H1 (cell line): ENCODE results near the gene CCNT1. TPM values are rescaled to one million over a fixed set of nuclear protein-coding genes. Genes with fewer than 3 reads are reported as not detected.
A peak's percentile ranks its signal among the peaks of the same experiment; 100 is the strongest.

Source experiments
- BCL11A ChIP-seq, 2 experiments: IDR thresholded peaks; one replicate each; pipeline ENCODE4 v1.6.1; 2011; ENCODE audit warnings: low read depth in 2 of 2, low read length in 2 of 2, mild to moderate bottlenecking in 2 of 2
- CREB1 ChIP-seq: IDR thresholded peaks from 2 replicates; pipeline ENCODE4 v1.6.1; 2012; ENCODE audit warnings: inconsistent platforms
- HDAC2 ChIP-seq, 2 experiments: fragments of 300-600 bp in 1 of 2; sonication (generic) in 1 of 2; IDR thresholded peaks; 2 replicates each; pipeline ENCODE4 v1.6.1; 2011 to 2012; ENCODE audit warnings: low read depth in 2 of 2, low read length in 2 of 2, mild to moderate bottlenecking in 2 of 2, moderate library complexity in 2 of 2, borderline replicate concordance in 1 of 2, inconsistent platforms in 1 of 2
- JUN ChIP-seq: IDR thresholded peaks from 2 replicates; pipeline ENCODE4 v1.6.1; 2011; ENCODE audit warnings: low read depth, mild to moderate bottlenecking, improper control_type of control experiment, low read length
- POLR2A ChIP-seq, 2 experiments: IDR thresholded peaks; 1 replicate in 1 of 2; 2 replicates in 1 of 2; pipeline ENCODE4 v1.6.1; 2011; ENCODE audit warnings: low read depth in 2 of 2, low read length in 2 of 2, mild to moderate bottlenecking in 2 of 2; ENCODE audit errors: control extremely low read depth in 1 of 2
- POU5F1 ChIP-seq: IDR thresholded peaks from 2 replicates; pipeline ENCODE4 v1.6.1; 2011; ENCODE audit warnings: low read depth, mild to moderate bottlenecking, low read length, moderate library complexity
- RAD21 ChIP-seq, 2 experiments: IDR thresholded peaks in 1 of 2; conservative IDR thresholded peaks in 1 of 2; 2 replicates each; pipeline ENCODE4 v1.6.1; 2011; ENCODE audit warnings: low read depth in 2 of 2, low read length in 2 of 2, improper control_type of control experiment in 1 of 2, inconsistent platforms in 1 of 2, mild to moderate bottlenecking in 1 of 2, moderate library complexity in 1 of 2
- RNF2 ChIP-seq: fragments of 200-900, 300-1000 bp; sonication (generic); IDR thresholded peaks from 2 replicates; pipeline ENCODE4 v1.7.1; 2016; ENCODE audit warnings: borderline replicate concordance, low read depth, mild to moderate bottlenecking, antibody characterized with exemption, low read length; ENCODE audit not compliant: poor library complexity, severe bottlenecking; ENCODE audit errors: missing control alignments
- SAP30 ChIP-seq: fragments of 300-600 bp; sonication (generic); IDR thresholded peaks from 2 replicates; pipeline ENCODE4 v1.7.1; 2012; ENCODE audit warnings: low read length, moderate library complexity, mild to moderate bottlenecking, inconsistent platforms; ENCODE audit not compliant: insufficient read depth, insufficient replicate concordance
- SIN3A ChIP-seq, 2 experiments: IDR thresholded peaks in 1 of 2; conservative IDR thresholded peaks in 1 of 2; 2 replicates each; pipeline ENCODE4 v1.6.1; 2011 to 2012; ENCODE audit warnings: low read length in 2 of 2, improper control_type of control experiment in 1 of 2, low read depth in 1 of 2, mild to moderate bottlenecking in 1 of 2
- SP1 ChIP-seq: IDR thresholded peaks from 2 replicates; pipeline ENCODE4 v1.6.1; 2011; ENCODE audit warnings: low read depth, low read length
- SUZ12 ChIP-seq: fragments of 200-600 bp; sonication (generic); IDR thresholded peaks from 2 replicates; pipeline ENCODE4 v1.6.1; 2012; ENCODE audit warnings: mild to moderate bottlenecking, inconsistent platforms, low read length, moderate library complexity, mixed read lengths
- TAF1 ChIP-seq: IDR thresholded peaks from 2 replicates; pipeline ENCODE4 v1.6.1; 2011; ENCODE audit warnings: mild to moderate bottlenecking, low read depth, low read length
- TAF7 ChIP-seq: optimal IDR thresholded peaks from 2 replicates; pipeline ENCODE3; 2011; ENCODE audit warnings: low read depth, mild to moderate bottlenecking, inconsistent platforms, low read length, moderate library complexity, borderline replicate concordance
- TBP ChIP-seq: IDR thresholded peaks from 2 replicates; pipeline ENCODE4 v1.6.1; 2011; ENCODE audit warnings: low read depth, low read length, improper control_type of control experiment
- polyA plus RNA-seq, 7 experiments: library from polyadenylated mRNA; depleted of rRNA in 3 of 7; stranded (reverse) in 5 of 7; unstranded in 2 of 7; fragments of >200 nt in 5 of 7; fragments of 200-250 nt in 2 of 7; gene quantifications; 1 replicate in 5 of 7; 2 replicates in 1 of 7; 4 replicates in 1 of 7; pipeline versions ENCODE4 v1.2.1 to v1.2.3, GENCODE V29; 2011 to 2013; ENCODE audit warnings: missing spikeins in 2 of 7, mixed read lengths in 2 of 7
- total RNA-seq: library from RNA; stranded (reverse); fragmentation: NEBNext Ultra II Directional; extraction: Animal tissue kit (Norgen Biotek cat#: 25700); gene quantifications from 2 replicates; pipeline ENCODE4 v1.2.1, GENCODE V29; 2021
- TF ChIP-seq, protein P1 (sequence below), 3 experiments: IDR thresholded peaks; 1 replicate in 2 of 3; 2 replicates in 1 of 3; pipeline versions ENCODE4 v1.5.1 to v1.6.1; 2011; ENCODE audit warnings: low read length in 3 of 3, mild to moderate bottlenecking in 3 of 3, inconsistent platforms in 2 of 3, low read depth in 1 of 3, moderate library complexity in 1 of 3; ENCODE audit not compliant: insufficient read depth in 1 of 3; ENCODE audit errors: control extremely low read depth in 1 of 3
- TF ChIP-seq, protein P2 (sequence below): IDR thresholded peaks from 2 replicates; pipeline ENCODE4 v1.6.1; 2012; ENCODE audit warnings: low read length, inconsistent platforms
- TF ChIP-seq, protein P3 (sequence below): IDR thresholded peaks from 2 replicates; pipeline ENCODE4 v1.6.1; 2012; ENCODE audit warnings: inconsistent platforms

CCNT1 gene
- total and polyA plus RNA-seq, 2 of the 8 experiments (the other 6 are each of a cell fraction or from before 2014, with no cell fraction given): 13.2 to 45.9 TPM

DNA sequence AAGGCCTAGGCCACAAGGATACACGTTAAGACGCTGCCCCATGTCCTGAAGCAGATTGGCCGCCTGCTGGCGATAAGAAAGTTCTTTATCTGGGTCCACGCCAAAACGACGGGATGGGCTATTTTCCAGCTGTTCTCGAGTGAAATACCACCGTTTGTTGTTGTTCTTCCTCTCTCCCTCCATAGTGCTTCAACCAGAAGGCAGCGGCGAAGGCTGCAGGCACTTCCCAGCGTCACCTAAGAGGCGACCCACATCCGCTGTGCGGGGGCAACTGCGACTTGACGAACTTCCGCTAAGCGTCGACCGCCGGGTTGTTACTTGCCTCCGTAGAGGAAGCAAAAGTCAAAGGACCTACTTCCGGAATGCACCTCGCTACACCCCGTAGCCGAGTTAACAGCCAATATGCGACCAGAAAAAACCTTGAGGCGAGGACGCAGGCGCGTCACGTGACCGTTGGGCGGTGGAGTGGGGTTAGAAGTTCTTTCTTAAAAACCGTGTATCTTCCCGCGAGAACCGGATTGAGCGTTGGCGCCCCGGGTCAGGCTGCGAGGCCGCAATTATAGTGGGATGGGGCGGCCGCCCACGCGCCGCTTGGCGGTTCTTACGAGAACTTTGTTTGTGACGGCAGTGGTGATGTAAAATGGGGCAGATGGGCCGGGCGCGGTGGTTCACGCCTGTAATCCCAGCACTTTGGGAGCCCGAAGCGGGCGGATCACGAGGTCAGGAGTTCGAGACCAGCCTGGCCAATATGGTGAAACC is at the start of gene CCNT1 (continued):
- TF ChIP-seq JUN (no peak), TBP (peak; percentile 75), SAP30 (no peak), BCL11A (IDR thresholded peaks at IDR 0.05; ENCODE audit: low read depth in 2 of 2, low read length in 2 of 2) (no peak), CREB1 (peak; percentile 98), RNF2 (no peak), POLR2A (IDR thresholded peaks at IDR 0.05; ENCODE audit: control extremely low read depth in 1 of 2, low read depth in 2 of 2, low read length in 2 of 2) (peak; percentile 65 to 84), SP1 (peak; percentile 10; the same call in 1 of the 2 replicates), POU5F1 (no peak), RAD21 (IDR thresholded peaks at IDR 0.05 in 1 of 2, conservative IDR thresholded peaks at IDR 0.05 in 1 of 2; ENCODE audit: low read depth in 2 of 2, low read length in 2 of 2) (no peak), TAF7 (peak; percentile 69), HDAC2 (IDR thresholded peaks at IDR 0.05; ENCODE audit: borderline replicate concordance in 1 of 2, low read depth in 2 of 2, low read length in 2 of 2) (no peak), SIN3A (conservative IDR thresholded peaks at IDR 0.05 in 1 of 2, IDR thresholded peaks at IDR 0.05 in 1 of 2; ENCODE audit: low read depth in 1 of 2, low read length in 2 of 2) (no peak; a peak in 3 of 4 replicates), SUZ12 (no peak), TAF1 (peak; percentile 84)
- TF ChIP-seq, protein P1, sequence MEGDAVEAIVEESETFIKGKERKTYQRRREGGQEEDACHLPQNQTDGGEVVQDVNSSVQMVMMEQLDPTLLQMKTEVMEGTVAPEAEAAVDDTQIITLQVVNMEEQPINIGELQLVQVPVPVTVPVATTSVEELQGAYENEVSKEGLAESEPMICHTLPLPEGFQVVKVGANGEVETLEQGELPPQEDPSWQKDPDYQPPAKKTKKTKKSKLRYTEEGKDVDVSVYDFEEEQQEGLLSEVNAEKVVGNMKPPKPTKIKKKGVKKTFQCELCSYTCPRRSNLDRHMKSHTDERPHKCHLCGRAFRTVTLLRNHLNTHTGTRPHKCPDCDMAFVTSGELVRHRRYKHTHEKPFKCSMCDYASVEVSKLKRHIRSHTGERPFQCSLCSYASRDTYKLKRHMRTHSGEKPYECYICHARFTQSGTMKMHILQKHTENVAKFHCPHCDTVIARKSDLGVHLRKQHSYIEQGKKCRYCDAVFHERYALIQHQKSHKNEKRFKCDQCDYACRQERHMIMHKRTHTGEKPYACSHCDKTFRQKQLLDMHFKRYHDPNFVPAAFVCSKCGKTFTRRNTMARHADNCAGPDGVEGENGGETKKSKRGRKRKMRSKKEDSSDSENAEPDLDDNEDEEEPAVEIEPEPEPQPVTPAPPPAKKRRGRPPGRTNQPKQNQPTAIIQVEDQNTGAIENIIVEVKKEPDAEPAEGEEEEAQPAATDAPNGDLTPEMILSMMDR (IDR thresholded peaks at IDR 0.05; ENCODE audit: control extremely low read depth in 1 of 3, insufficient read depth in 1 of 3, low read depth in 1 of 3, low read length in 3 of 3): no peak
- TF ChIP-seq, protein P2, sequence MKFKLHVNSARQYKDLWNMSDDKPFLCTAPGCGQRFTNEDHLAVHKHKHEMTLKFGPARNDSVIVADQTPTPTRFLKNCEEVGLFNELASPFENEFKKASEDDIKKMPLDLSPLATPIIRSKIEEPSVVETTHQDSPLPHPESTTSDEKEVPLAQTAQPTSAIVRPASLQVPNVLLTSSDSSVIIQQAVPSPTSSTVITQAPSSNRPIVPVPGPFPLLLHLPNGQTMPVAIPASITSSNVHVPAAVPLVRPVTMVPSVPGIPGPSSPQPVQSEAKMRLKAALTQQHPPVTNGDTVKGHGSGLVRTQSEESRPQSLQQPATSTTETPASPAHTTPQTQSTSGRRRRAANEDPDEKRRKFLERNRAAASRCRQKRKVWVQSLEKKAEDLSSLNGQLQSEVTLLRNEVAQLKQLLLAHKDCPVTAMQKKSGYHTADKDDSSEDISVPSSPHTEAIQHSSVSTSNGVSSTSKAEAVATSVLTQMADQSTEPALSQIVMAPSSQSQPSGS: no peak; the same call in 1 of the 2 replicates
- TF ChIP-seq, protein P3, sequence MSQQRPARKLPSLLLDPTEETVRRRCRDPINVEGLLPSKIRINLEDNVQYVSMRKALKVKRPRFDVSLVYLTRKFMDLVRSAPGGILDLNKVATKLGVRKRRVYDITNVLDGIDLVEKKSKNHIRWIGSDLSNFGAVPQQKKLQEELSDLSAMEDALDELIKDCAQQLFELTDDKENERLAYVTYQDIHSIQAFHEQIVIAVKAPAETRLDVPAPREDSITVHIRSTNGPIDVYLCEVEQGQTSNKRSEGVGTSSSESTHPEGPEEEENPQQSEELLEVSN: peak; percentile 66
